HFFc6 (cell line): Measurements from ENCODE around the gene FARP1. TPM values are rescaled to one million over a fixed set of nuclear protein-coding genes. Genes with fewer than 3 reads are reported as not detected.

Source experiments
- DNase-seq: peaks from one replicate; pipeline ENCODE4 v3.0.0-alpha.2; 2018
- H3K27ac Mint-ChIP-seq: 2 replicates; pipeline ENCODE4 v1.8.0; 2020; ENCODE audit warnings: mild to moderate bottlenecking, mixed read lengths
- H3K27me3 Mint-ChIP-seq: 2 replicates; pipeline ENCODE4 v1.8.0; 2021; ENCODE audit warnings: mild to moderate bottlenecking, moderate library complexity, mixed read lengths; ENCODE audit not compliant: insufficient read depth
- H3K36me3 Mint-ChIP-seq: 2 replicates; pipeline ENCODE4 v1.8.0; 2021; ENCODE audit warnings: low read depth, mixed read lengths
- H3K4me1 Mint-ChIP-seq: 2 replicates; pipeline ENCODE4 v1.8.0; 2020; ENCODE audit warnings: low read depth, mixed read lengths
- H3K4me3 Mint-ChIP-seq: 2 replicates; pipeline ENCODE4 v1.8.0; 2020; ENCODE audit warnings: mild to moderate bottlenecking, moderate library complexity, mixed read lengths
- H3K9me3 Mint-ChIP-seq: 2 replicates; pipeline ENCODE4 v1.8.0; 2020; ENCODE audit warnings: mild to moderate bottlenecking, mixed read lengths
- CTCF ChIP-seq: fragments of 200-600 bp; sonication (generic); IDR thresholded peaks from 2 replicates; pipeline ENCODE4 v1.5.0; 2021; ENCODE audit warnings: antibody characterized with exemption, mild to moderate bottlenecking
- total RNA-seq, 6 experiments: library from RNA; stranded (reverse); fragmentation: NEBNext Ultra II Directional; extraction: Animal tissue kit (Norgen Biotek cat#: 25700); gene quantifications; 2 replicates in 1 of 6; 3 replicates in 5 of 6; pipeline ENCODE4 v1.2.3, GENCODE V29; 2021

The FARP1 gene
- total RNA-seq, 6 experiments from 2014 or later: 140 to 181 (median 150) TPM

DNA sequence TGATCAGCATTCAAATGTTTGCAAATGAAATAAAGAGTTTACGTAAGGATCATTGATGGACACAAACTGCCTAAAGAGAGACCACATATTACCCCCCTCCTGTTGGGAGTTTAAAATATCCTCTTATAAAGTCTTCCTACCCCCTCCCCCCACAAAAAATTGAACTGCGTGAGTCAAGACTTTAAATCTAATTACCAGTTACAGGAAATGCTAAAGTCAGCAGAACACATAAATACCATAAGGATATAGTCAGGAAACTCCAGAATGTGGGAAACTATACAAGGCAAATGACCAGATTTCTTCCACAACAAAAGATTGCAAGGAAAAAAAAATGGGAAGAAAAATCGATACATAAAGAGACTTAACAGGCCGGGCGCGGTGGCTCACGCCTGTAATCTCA, 44.4 kb upstream of the FARP1 start:
- peaks cover 55% of the 10 kb centered on the region for H3K4me1 Mint-ChIP-seq
- H3K9me3 Mint-ChIP-seq: peaks cover 5% of the 10 kb centered on the region; the same call in 1 of the 2 replicates
- H3K36me3 Mint-ChIP-seq: no peaks in the 10 kb centered on the region; the same call in 1 of the 2 replicates

DNA sequence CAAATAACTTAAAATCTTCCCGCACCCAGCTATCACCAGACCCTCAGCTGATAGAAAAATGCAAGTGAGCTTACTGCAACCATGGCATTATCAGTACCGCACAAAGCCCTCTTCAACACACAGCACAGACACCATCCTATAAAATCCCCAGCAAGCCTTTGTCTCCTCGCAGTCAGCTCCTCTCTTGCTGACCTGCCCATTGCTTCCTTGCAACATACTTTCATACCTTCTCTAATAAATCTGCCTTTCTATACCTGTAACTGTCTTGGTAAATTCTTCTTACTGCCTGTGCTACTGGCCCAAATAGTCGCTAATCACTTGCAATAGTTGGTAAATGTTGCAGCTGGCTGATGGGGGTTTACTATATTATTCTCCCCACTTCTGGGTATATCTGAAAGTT, 43.3 kb upstream of the FARP1 start:
- Mint-ChIP-seq H3K27me3 (no peaks in the 10 kb centered on the region), H3K36me3 (no peaks in the 10 kb centered on the region; the same call in 1 of the 2 replicates), H3K9me3 (peaks cover 5% of the 10 kb centered on the region; the same call in 1 of the 2 replicates), H3K4me1 (peaks cover 64% of the 10 kb centered on the region), H3K4me3 (no peak overlapping the region), H3K27ac (peak overlapping the region; percentile 16; the same call in 1 of the 2 replicates)
- no peak for TF ChIP-seq CTCF
- no peak for DNase-seq

More for the DNA sequence above, 44.4 kb upstream of the FARP1 start:
- no peaks in the 10 kb centered on the region for H3K27me3 Mint-ChIP-seq
- peak overlapping the region; percentile 59 for H3K4me3 Mint-ChIP-seq
- no peak for TF ChIP-seq CTCF
- peak overlapping the region; percentile 84 for H3K27ac Mint-ChIP-seq
- peak; percentile 45 for DNase-seq

- Mint-ChIP-seq H3K9me3 (peaks cover 5% of the 10 kb centered on the region; the same call in 1 of the 2 replicates), H3K36me3 (no peaks in the 10 kb centered on the region; the same call in 1 of the 2 replicates), H3K27ac (no peak overlapping the region)
These were observed 42.4 kb upstream of the FARP1 start for GRCh38 chr13:98100481-98100880.

GRCh38 chr13:98103531-98103930, 39.4 kb upstream of the FARP1 start:
- H3K36me3 Mint-ChIP-seq: peaks cover 8% of the 10 kb centered on the region; the same call in 1 of the 2 replicates
- H3K4me3 Mint-ChIP-seq: no peak overlapping the region
- H3K27me3 Mint-ChIP-seq: no peaks in the 10 kb centered on the region
- no peak for TF ChIP-seq CTCF
- peak overlapping the region; percentile 58 for H3K27ac Mint-ChIP-seq
- DNase-seq: peak; percentile 29
- H3K4me1 Mint-ChIP-seq: peaks cover 60% of the 10 kb centered on the region
- H3K9me3 Mint-ChIP-seq: peaks cover 5% of the 10 kb centered on the region; the same call in 1 of the 2 replicates

More at GRCh38 chr13:98100481-98100880, 42.4 kb upstream of the FARP1 start:
- no peak for DNase-seq
- no peaks in the 10 kb centered on the region for H3K27me3 Mint-ChIP-seq
- no peak overlapping the region for H3K4me3 Mint-ChIP-seq
- TF ChIP-seq CTCF: no peak
- H3K4me1 Mint-ChIP-seq: peaks cover 65% of the 10 kb centered on the region

GRCh38 chr13:98103942-98104880, 38.7 kb upstream of the FARP1 start:
- DNase-seq: peak; percentile 47
- H3K4me3 Mint-ChIP-seq: no peak overlapping the region
- H3K36me3 Mint-ChIP-seq: peaks cover 8% of the 10 kb centered on the region; the same call in 1 of the 2 replicates
- H3K27me3 Mint-ChIP-seq: no peaks in the 10 kb centered on the region
- H3K9me3 Mint-ChIP-seq: peaks cover 5% of the 10 kb centered on the region; the same call in 1 of the 2 replicates
- peak; percentile 74 for TF ChIP-seq CTCF
- peaks cover 54% of the 10 kb centered on the region for H3K4me1 Mint-ChIP-seq
- H3K27ac Mint-ChIP-seq: peak overlapping the region; percentile 58
